Measurements from ENCODE around the gene GIPR.
"Not testable (repeated sequence)": the region's sequence is repeated elsewhere in the genome, so short reads cannot be mapped to it uniquely, and the experiment has no call there.

Gene GIPR

DNA sequence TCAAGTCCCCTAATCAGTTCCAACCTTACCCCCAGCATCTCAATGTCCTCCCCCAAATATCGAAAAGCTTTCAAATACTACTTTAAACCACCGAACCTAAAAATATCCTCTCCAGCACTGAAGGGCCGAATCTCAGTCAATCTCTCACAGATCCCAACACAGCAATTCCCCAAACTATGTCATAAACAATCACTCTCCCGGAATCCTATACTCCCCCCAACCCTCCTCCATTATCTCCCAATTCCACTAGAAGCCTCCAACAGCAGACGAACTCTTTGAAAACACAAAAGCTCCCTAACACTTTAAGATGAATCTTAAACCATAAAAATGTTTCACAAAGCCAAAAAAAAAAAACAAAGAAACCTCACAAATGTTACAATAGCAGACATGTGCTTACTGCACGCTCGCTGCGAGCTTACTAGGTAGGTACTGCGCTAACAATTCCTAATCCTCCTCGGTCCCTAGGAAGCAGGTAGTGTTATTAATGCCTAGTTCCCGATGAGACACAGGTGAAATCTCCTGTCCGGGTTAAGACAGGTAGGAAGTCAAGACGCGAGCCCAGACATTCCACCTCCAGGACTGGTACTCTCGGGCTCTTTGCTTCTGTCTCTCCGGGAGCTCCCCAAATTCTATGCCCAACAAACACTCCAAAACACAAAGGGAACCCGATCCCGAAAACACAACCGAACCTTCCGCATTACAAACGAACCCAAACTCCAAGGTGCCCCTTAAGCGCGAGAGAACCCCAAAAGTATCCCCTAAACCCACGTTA lies 48.5 kb downstream of the GIPR start:
- no peak for DNase-seq (ENCODE audit: low read depth)
- H3K4me3 ChIP-seq (ENCODE audit: low read depth, low read length): peak overlapping the region; percentile 92

DNA sequence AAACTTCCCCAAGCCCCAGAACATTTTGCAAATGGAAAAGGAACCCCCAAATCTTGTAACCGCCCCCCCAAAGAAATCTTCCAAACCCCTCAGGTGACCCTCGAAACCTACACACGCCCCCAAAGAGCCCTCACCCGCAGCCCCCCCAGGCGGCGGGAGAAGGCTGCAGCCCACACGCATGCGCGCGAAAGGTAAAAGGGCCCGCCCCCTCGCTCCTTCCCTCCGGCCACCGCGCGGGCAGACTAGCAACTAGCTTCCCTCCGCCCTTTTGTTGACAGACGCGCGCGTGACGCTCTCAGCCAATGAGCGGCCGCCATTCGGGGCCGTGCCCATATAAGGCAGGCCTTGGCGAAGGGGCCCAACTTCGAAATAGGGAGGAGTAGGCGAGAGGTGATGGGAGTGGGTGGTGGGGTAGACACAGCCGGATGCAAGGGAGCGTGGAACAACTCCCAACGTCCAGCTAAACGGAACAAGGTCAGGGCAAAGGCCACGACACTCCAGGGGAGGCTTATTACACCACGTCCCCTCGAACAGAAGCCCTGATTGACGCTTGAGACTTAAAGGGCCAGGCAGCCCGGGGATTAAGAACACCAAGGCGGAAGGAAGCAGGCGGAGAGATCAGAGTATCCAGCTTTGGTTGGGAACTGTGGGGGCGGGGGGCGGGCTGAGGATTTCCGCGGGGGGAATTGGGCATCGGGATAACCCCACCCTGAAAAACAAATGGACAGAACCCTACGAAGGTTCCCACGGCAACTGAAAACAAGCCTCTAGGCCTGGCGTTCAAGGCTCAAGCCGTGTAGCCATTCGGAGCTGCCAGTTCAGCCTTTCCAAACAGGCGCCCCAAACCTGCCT lies 49.3 kb downstream of the GIPR start:
- DNase-seq (ENCODE audit: low read depth): peak; percentile 99
- peak overlapping the region; percentile 92 for H3K4me3 ChIP-seq (ENCODE audit: low read depth, low read length)

DNA sequence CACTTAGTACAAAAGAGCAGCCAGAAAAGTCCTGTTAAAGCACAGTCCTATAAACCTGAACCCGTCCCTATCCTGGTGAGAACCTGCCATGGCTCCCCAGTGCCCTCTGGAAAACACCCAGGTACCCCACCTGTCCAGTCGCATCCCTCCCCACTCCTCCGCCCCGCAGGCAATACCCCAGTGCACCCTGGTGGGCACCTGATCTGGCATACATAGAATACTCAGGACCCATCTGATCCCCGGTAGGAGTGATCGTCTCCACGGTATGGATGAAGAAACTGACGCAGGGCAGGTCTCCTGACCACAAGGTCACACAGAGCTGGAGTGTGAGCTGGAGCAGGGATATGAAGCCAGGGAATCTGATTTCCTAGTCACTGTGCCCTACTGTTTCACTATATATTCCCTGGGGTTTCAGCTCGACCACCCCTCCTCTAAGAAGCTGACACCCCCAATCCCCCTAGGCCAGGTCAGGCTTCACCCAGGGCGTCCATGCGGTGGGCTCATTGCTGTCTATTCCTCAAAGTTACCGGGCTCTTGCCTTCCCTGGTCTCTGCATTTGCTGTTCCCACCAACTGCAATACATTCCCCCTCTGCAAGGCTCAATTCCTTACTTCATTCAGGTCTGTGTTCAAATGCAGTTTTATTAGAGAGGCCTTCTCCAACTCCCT lies 50.1 kb downstream of the GIPR start:
- DNase-seq (ENCODE audit: low read depth): no peak
- H3K4me3 ChIP-seq (ENCODE audit: low read depth, low read length): peak overlapping the region; percentile 92

DNA sequence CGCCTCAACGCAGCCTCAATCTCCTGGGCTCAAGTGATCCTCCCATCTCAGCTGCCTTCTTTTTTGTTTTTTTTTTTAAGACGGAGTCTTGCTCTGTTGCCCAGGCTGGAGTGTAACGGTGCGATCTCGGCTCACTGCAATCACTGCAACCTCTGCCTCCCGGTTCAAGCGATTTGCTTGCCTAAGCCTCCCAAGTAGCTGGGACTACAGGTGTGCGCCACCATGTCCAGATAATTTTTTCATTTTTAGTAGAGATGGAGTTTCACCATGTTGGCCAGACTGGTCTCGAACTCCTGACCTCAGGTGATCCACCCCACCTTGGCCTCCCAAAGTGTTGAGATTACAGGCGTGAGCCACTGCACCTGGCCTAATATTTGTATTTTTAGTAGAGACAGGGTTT lies 52.0 kb downstream of the GIPR start:
- DNase-seq (ENCODE audit: low read depth): not testable (repeated sequence)

DNA sequence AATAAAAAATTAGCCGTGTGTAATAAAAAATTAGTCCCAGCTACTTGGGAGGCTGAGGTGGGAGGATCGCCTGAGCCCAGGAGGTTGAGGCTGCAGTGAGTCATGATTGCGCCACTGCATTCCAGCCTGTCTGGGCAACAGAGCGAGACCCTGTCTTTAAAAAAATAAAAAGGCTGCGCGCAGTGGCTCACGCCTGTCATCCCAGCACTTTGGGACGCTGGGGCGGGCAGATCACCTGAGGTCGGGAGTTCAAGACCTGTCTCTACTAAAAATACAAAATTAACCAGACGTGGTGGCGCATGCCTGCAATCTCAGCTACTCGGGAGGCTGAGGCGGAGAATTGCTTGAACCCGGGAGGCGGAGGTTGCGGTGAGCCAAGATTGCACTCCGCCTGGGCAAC lies 60.7 kb downstream of the GIPR start:
- DNase-seq (ENCODE audit: low read depth); H3K4me3 ChIP-seq (ENCODE audit: low read depth, low read length): not testable (repeated sequence)

More for the DNA sequence above, 52.0 kb downstream of the GIPR start:
- H3K4me3 ChIP-seq (ENCODE audit: low read depth, low read length): not testable (repeated sequence)

DNA sequence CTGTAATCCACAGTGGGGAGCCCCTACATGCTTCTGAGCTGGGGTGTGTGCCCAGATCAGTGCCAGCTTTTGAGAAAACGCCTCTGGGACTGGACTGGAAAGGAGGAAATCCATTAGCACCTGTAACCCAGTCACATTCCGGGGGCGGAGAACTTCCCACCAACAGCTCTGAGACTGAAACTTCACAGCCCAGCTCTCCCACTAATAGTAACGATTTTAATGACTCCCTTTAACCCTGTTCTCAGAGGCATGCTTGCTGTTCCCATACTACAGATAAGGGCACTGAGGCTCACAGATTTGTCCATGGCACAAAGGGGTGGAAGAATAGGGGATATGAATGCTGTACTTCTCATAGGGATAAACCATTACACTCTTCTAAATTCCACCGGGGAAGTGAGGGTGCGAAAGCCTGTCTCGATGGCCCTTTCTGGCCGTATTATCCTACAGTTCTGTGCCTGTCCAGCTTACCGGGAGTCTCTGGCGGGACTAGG lies 61.8 kb downstream of the GIPR start:
- no peak for DNase-seq (ENCODE audit: low read depth)

DNA sequence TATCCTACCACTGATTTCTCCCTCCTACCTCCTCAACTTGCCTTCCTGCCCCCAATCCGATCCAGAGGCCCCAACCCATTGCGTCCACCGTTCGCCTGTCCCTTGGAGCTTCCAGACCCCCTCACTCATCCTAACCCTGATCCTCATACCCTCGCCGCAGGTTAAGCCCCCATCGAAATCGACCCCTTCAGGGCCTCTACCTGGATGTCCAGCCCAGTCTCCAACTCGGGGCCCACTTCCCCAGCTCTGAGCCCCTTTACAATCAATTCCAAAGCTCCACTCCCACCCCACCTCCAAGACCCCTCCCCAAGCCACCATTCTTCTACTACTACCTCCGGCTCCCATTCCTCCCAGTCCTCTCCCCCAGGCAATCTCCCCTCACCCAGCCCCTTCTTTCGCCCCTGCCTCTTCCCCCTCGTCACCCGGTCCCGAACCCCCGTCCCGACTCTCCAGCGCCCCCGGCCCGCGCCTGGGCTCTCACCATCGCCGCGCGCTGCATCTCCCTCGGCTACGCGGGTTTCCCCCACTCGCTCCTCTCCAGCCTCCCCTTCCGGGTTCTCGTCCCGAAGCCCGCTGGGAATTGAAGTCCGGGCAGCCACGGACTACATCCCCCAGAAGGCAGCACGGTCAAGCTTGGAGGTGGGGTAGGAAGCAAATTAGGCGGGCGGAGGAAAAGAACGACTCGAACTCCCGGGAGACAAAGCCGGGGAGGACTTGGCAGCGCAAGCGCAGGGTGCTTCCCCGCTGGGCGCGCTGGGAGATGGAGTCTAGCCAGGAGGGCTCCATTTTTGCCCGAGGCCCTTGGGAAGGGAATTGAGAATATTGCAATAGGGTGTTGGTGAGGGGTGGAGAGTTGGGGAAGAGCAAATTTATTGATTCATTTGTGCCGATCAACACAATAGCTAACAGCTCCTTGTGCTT lies 62.6 kb downstream of the GIPR start, which contains the start of gene FBXO46:
Gene FBXO46, minus strand, starts transcription at position 529 of the 921 bp plus-strand sequence. CDS start 17,401 bp downstream, outside the sequence.
- peak within 1 kb of the TSS; percentile 66 for H3K4me3 ChIP-seq (ENCODE audit: low read depth, low read length)
- peak; percentile 96 for DNase-seq (ENCODE audit: low read depth)

More for the DNA sequence above, 61.8 kb downstream of the GIPR start:
- peak overlapping the region; percentile 66 for H3K4me3 ChIP-seq (ENCODE audit: low read depth, low read length)

All from skeletal muscle cell (primary cell).